Esophagus muscularis mucosa (tissue), 3 donors: ENCODE results near the gene GALNT18.

Experiments used
- CTCF ChIP-seq, 3 experiments: fragments of 200-600 bp in 2 of 3; fragments of 450-650 bp in 1 of 3; sonication (generic) in 2 of 3; IDR thresholded peaks; one replicate each; pipeline ENCODE4 v1.5.1; 2017 to 2019; ENCODE audit warnings: antibody characterized with exemption in 3 of 3, mild to moderate bottlenecking in 2 of 3, moderate library complexity in 1 of 3
- EP300 ChIP-seq: sonication (generic); formaldehyde crosslinking; IDR thresholded peaks from one replicate; pipeline ENCODE4 v1.6.1; 2017; ENCODE audit warnings: antibody characterized with exemption

- TF ChIP-seq CTCF (IDR thresholded peaks at IDR 0.05) (no peak), EP300 (no peak)
These were observed 275.5 kb downstream of the GALNT18 start for GRCh38 chr11:11346303-11346702.
